ENCODE measurements around the gene SELENOM.
A peak's percentile ranks its signal among the peaks of the same experiment; 100 is the strongest.

Gene SELENOM, protein sequence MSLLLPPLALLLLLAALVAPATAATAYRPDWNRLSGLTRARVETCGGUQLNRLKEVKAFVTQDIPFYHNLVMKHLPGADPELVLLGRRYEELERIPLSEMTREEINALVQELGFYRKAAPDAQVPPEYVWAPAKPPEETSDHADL

DNA sequence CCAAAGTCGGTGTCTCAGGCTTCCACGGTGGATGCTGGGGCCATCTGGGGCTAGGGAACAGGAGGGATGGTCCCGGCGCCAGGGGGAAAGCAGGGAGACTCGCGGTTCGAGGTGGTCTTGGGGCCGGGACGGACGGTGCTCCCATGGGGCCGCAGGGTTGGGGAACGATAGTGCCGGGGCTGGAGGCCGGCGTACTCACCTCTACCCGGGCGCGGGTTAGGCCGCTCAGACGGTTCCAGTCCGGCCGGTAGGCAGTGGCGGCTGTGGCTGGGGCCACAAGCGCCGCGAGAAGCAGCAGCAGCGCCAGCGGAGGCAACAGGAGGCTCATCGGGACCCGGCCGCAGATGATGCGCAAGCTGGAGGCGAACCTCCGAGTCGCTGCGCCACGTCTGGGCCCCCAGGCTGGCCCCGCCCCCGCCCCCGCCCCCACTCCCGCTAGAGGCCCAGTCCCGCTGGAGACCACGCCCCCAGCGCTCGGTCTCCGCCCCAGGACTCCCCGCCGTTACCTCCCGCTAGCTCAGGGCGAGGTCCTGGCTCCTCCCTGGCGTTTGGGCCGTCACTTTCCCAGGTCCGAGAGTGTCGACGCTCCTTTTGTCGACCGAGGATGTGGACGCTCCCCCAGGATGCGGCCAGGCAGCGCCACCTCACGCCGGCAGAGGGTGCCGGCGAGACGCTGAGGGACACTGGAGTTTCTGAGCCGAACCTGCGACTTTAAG, at the start of gene SELENOM:
Gene SELENOM (minus strand): TSS at position 391 of the 716 bp plus-strand sequence. CDS start 63 bp downstream, at position 328.
- DNase-seq: peak; percentile 36

DNA sequence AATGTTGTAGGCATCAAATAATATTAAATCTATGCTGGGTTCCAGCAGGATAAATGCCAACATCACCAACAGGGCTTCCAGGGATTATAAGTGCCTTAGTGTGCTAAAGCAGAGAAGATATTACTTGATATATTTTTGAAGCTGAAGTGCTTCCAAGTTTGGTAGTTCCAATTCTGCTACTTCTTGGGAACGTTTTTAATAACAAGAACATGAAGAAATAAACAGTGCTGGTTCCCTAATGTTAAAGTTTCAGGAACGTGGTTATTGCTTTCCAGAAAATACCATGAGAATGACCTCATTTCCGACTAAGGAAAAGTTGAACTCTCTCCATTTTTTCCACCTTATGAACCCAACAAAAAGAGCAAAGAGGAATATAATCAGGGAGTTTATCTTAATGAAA, 48.1 kb upstream of the SELENOM start:
- no peak for DNase-seq

DNA sequence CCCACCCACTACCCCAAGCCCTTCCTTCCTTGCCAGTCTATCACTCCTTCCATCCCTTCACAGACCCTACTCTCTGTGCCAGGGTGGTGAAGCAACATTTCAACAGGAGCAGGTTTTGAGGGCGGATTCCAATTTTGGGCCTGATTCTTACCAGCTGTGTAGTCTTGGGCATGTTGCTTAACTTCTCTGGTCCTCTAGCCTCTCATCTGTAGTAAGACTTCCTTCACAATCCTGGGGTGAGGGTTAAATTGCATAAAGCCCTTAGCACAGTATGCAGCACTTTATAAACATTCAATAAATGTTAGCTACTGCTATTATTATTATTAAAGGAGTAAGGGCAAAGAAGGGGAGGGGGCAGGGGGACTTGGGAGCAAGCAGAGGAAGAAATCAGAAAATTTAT, 47.6 kb upstream of the SELENOM start:
- DNase-seq: no peak

DNA sequence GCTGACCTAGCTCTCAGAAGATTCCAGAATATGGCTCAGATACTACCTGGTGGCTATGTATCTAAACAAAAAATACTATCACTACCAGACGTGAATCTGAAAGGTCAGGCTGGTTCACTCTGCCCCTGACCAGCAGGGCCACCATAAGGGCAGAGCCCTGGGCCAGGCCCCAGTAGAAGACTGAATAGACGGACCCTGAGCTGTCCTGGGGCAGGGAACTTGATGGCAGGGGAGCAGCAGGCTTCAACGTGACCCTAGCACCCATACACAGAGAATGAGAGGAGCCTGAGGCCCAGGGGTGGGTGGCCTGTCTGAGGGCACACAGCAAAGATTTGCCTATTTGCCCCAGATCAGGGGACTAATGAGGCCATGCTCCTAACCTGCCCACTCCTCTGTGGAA, 46.0 kb upstream of the SELENOM start:
- no peak for DNase-seq

DNA sequence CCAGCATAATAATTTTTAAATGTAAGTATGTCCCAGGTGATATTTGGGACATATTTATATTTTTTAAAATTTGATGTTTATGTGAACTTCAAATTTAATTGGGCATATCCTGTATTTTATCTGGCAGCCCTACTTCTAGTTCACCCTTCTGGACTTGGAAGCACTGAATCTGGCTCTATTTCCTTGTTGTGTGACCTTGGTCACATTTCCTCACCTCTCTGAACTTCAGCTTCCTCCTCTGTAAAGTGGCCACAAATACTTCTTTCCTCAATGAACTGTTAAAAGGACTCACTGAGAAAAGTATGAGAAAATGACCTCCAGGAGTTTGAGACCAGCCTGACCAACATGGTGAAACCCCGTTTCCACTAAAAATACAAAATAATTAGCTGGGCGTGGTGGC, 44.5 kb upstream of the SELENOM start:
- DNase-seq: no peak

DNA sequence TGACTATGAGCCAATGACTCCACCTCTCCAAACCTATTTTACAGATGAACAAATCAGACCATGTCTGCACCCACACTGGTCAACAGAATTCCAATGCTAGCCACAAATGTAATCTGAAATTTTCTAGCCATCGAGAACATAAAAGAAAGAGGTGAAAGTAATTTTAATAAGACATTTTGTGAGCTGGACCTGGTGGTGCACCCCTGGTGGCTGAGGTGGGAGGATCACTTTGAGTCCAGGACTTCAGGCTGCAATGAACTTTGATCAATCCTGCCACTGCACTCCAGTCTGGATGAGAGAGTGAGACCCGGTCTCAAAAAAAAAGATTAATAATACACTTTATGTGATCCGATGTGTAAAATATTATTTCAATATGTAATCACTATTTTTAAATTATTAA, 43.2 kb upstream of the SELENOM start:
- no peak for DNase-seq

DNA sequence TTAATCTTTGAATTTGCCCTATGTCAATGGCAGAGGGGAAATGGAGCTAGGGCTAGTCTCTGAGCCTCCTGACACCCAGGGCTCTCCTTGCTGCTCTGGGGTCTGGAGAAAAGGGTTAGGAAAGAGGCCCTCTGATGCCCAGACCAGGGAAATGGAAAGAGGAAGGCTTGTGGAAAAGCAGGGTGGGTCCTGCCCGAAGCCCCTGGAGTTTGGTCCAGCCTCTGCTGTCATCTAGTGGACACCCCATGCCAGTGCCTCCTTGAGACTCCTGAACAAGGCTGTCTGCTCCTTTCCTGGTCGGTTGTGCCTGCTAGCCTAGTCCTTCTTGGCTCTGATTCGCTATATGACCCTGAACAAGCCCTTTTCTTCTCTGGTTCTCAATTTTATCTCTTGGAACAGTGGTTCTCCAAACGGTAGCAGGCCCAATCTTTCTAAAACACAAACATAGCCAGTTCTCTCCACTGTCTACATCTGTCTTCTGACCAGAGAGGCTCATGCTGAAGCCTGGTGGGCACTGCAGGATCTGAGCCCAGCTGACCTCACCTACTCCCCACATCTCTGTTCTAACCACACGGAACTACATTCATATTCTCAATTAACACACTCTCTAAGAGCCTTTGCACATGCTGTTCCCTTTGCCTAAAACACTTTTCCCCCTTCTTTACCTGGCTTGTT, 41.7 kb upstream of the SELENOM start:
- peak; percentile 64 for DNase-seq

DNA sequence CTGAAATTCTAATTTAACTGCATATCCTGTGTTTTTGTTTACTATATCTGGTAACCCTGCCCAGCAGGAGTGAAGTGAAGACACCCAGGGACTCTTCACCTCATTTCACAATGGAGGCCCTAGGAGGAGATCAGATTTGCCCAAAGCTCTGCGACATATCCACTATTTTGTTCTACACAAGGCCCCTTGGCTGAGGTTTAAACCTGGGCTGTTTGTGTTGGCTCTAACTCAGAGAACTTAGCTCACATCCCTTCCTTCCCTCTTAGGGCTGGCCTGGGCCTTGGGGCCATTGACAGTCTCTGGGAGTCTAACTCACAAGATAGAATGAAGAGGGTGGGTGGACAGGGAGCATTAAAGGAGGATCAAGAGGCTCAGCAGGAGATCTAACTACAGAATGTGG, 41.1 kb upstream of the SELENOM start:
- no peak for DNase-seq

DNA sequence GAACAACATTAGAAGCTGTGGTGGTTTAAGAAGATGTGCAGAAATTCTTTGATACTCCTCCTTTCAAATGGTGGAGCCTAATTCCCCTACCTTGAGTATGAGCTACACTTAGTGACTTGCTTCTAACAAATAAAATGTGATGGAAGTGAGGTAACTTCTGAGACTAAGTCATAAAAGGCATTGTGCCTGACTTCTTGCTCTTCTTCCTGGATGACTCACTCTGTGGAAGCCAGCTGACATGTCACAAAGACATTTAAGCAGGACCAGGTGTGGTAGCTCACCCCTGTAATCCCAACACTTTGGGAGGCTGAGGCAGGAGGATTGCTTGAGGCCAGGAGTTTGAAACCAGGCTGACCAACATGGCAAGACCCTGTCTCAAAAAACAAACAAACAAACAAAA, 36.9 kb upstream of the SELENOM start:
- DNase-seq: no peak

DNA sequence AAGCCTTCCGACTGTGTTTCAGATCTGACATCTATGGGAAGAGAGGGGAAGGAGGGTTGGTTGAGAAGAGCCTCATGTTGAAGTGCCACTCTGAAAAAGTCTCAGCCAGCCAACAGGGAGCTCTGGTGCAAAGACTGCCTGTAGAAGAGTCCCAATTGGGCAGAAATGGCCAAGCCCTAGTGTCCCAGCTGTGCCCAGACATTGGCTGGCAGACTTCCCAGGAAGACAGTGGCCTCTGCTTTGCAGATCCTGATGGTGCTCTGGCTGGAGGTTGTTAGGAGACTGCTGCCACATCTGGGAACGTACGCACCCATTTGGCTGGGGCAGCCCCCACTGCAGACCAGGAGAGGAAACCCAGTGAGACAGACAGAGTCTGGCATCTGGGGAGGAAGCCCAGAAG, 36.2 kb upstream of the SELENOM start:
- peak; percentile 14 for DNase-seq

DNA sequence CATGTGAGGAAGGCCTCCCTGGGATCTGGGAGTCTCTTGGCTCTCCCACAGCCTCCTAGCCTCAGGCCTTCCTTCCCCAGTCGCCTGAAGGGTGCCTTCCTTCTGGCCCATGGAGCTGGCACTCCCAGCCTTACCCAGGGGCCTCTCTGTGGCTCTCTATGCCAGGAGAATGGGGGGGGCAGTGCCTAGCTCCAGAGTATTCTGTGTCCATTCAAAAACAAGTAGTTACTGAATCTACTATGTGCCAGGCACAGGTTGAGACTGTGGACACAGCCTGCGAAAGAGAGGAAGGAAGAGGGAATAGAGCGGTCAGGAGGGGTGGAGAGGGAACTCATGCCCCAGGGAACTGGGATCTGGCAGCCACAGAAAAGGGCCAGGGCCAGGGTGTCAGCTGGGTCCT, 35.7 kb upstream of the SELENOM start:
- no peak for DNase-seq

DNA sequence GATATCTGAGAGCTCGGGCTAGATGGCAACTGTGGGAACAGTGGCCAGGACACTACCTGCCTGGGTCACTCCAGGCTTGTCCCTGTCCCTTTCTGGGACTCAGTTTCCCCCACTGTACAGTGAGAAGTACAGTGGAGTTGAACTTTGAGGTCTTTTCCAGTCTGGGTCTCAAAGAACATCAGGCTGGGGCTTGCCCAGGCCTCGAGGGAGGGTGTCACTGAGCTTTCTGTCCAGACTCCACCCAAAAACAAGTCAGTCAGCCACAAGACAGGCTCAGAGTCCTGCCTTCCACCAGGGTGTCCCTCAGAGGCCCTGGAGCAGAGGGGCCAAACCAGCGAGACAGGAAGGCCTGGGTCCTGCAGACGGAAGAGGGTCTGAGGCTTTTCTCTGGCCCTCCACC, 34.9 kb upstream of the SELENOM start:
- DNase-seq: no peak

DNA sequence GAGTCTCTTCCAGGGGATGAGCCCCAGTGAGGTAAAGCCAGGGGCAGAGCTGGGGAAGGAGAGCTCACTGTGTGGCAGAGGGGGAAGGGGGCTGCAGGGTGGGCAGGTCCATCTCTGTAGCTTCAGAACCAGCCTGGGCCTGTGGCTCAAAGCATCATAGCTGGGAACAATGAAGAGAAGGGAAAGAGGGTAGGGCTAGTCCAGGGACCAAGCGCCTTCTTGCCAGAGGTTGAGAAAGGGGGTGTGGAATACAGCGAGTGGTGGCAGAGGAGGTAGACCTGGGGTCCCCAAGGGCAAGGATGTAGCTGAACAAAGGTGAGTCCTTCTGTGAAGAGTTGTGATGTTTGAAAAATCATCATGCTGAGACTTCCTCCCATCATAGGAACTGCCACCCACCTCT, 34.2 kb upstream of the SELENOM start:
- no peak for DNase-seq

DNA sequence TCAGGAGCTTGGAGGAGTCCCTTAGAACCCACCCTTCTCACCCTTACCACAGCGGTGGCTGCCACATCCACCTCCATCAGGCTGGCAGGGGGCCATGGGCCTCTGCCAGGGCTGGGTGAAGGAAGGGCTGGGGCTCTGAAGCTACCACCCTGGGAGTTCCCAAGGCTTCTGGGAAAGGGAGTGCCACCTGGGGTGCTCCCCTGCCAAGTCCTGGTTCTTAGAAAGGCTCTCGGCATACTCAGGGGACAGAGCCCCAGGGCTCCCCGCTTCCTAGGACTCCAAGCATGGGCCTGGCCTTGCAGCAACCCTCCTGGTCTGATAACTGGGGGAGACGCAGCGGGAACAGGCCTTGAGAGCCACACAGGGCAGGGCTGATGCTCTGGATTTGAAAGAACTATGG, 33.4 kb upstream of the SELENOM start:
- no peak for DNase-seq

DNA sequence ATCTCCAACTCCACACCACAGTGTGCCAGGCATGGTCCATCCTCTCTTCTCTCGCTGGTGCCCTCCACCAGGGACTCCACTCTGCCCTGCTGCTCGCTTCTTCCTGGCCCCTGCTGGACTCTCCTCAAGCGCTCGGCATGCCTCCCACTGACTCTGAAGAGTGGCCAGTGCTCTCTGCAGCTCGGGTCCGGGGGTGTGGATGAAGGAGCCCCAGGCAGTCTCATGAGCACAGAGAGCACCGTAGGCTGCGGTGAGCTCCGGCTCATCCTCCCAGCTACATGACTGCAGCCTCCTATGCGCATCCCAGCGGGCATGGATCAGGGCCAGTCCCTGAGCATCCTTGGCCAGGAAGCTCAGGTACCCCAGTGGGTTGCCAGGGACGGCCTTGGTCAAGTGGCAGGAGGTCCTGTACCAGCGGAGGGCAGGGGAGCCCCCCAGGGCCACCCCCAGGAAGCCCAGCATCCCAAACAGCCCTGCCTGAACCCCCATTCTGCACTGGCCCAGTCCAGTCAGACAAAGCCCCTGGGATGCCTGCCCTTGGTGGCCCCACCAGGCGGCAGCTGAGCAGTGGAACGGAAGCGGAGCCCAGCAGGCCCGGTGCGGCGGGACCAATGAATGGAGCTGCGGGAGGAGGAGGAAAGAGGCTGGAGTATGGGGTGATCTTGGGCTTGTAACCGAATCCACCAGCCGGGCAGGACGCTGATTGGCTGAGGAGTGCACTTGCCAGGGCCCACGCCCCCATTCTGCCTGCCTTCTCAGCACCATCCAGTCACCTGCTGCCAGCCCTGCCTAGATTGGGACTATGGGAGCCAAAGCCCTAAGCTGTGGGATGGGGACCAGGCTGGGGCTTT, 32.7 kb upstream of the SELENOM start, which contains the start of gene PLA2G3:
Gene PLA2G3 (minus strand): TSS at position 643 of the 851 bp plus-strand sequence. CDS start 154 bp downstream, at position 489.
- DNase-seq: no peak

DNA sequence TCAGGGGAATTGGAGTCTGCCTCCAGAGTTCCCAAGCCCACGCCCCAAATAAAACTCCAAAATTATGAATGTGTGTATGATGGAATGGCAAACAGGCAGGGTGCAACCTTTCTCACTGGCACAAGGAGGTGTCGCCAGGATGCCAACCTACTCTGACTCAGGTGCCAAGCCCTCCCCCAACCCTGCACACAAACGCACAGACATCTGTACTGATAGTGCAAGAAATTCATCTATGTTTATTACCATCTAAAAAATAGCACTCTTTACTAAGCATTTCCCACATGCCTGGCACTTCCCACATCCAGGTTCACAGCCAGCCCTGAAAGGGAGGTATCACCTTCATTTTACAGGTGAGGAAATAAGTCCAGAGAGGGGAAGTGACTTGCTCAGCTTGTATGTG, 31.7 kb upstream of the SELENOM start:
- no peak for DNase-seq

DNA sequence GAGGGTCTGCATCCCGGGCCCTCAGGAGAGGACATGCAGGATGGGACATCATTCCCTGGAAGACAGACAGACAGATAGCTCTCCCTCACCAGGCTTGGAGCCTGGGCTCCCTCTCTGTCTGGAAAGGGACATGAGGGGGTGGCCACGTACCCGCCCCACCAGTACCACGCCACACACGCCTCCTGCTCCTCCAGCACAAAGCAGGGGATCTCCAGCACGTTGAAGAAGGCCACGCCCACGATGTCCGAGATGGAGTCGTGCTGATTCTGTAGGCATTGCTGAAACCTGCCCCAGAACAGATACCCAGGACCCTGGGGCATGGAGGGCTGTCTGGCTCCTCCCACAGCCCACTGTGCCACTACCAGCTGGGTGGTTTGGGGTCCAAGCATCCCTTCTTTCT, 30.8 kb upstream of the SELENOM start:
- DNase-seq: no peak

DNA sequence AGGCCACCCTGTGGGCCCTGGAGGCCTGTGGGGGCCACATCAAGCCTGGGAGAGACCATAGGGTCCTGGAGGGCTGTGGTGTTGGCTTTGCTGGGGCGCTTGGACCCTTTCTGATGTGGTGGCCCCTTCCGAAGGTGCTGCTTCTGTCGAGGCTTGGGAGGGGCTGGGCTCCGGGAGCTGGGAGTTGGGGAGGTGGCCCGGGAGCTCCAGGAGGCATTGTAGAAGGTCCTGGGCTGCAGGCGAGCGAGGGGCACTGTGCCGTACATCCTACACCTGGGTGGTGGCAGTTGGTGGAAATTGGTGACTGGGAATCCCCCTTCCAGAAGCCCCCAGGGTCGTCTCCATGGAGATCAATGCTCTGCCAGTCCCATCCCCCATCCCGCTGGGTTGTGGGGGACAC, 30.4 kb upstream of the SELENOM start:
- no peak for DNase-seq

DNA sequence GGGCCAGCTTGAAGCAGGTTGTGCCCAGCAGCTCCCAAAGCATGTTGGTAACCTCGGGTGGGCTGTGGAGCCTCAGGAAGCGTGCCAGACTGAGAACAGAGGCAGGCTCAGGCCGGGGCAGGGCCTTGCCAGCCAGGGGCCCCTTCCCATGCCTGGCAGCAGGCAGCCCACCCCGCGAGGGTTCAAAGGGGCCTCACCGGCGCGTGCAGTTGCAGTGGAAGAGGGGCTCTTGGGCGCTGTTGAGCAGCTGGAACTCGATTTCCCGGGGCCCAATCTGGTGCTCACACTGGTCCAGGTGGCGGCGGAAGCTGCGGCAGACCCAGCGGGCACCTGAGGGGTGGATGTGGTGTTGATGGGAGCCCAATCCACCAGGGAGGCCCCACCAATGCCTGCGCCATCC, 29.3 kb upstream of the SELENOM start:
- DNase-seq: no peak

DNA sequence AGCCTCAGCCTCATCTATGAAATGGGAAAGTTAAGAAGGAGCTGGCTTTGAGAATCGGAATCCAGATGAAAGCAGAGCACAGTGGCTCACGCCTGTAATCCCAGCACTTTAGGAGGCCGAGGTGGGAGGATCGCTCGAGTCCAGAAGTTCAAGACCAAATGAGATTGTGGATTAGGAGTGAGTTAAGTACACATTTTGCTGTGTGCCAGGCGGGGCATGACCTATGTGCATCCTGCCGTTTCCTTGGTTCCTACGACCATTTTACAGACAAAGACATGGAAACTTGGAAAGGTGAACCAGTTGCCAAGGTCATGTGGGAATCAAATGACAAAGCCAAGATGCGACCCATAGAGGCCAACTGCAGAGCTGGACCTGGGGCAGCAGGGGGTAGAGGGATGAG, 28.8 kb upstream of the SELENOM start:
- no peak for DNase-seq

DNA sequence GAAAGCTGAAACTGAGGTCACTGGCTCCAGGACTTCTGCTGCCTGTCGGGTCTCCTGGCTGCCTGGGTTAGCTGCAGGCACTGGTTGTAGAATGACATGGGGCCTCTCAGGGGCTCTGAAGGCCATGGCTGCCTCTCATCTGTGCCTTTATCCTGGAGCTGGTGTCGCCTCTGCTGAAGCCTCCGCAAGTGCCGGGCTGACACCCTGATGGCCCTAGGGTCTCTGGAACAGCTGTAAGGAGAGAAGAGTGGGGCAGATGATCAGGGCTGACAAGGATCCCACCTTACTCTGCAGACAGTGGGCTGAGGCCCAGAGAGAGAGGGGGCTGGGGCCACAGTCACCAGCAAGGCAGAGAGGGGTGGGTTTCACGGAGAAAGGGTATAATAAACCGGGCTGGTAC, 28.3 kb upstream of the SELENOM start:
- no peak for DNase-seq

DNA sequence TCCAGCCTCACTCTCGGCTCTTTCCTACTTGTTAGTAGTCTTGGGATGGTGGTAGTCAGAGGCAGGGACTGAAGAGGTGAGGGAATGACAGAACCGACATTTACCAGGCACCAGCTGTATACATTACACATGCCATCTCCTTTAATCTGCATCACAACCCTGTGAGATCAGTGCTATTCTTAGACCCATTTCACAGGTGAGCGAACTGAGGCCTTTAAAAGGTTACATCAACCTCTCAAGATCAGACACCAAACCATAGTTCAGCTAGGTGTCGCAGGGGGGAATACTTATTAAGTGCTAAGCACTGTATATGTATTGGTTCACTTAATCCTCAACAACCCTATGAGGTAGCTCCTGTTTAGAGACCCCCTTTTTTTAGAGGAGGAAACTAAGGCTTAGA, 27.3 kb upstream of the SELENOM start:
- DNase-seq: no peak

DNA sequence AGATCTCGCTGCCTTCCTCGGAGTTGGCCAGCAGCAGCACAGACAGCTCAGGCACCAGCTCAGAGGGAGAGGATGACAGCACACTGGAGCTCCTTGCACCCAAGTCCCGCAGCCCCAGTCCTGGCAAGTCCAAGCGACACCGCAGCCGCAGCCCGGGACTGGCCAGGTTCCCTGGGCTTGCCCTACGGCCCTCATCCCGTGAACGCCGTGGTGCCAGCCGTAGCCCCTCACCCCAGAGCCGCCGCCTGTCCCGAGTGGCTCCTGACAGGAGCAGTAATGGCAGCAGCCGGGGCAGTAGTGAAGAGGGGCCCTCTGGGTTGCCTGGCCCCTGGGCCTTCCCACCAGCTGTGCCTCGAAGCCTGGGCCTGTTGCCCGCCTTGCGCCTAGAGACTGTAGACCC, 26.5 kb upstream of the SELENOM start:
- DNase-seq: no peak

DNA sequence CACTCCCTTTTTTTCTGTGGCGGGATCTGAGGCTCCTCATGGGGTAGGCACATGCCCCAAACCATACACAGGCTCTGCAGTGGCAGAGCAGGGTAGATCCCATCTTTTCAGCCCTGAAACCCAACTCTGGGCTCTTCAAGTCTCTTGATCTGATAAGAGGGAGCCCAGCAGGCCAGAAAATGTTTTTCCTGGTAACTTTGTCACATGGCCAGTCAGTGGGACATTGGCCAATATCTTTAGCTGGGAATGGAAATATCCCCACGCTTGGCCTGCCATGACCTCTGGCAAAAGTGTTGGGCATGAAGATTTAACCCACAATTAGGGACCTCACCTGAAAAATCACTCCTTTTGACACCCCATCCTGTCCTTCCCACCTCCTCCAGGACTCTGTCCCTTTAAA, 23.5 kb upstream of the SELENOM start:
- DNase-seq: no peak
